ENCODE results near the gene TAL1.

TAL1 gene

GRCh38 chr1:47188791-47189785 lies 42.9 kb downstream of the TAL1 start:
- DNase-seq (ENCODE audit: low read depth) = no peak

GRCh38 chr1:47187926-47188250 lies 44.1 kb downstream of the TAL1 start:
- no peak for DNase-seq (ENCODE audit: low read depth)

- DNase-seq (ENCODE audit: low read depth) = no peak
These were observed 44.6 kb downstream of the TAL1 start for GRCh38 chr1:47187231-47187925.

- no peak for DNase-seq (ENCODE audit: low read depth)
These were observed 45.5 kb downstream of the TAL1 start for GRCh38 chr1:47186267-47187185.

GRCh38 chr1:47184822-47185677 lies 47.0 kb downstream of the TAL1 start:
- no peak for DNase-seq (ENCODE audit: low read depth)

GRCh38 chr1:47184090-47184821 lies 47.8 kb downstream of the TAL1 start:
- DNase-seq (ENCODE audit: low read depth) = no peak

GRCh38 chr1:47183308-47184089 lies 48.5 kb downstream of the TAL1 start:
- no peak for DNase-seq (ENCODE audit: low read depth)

GRCh38 chr1:47182676-47183235 lies 49.3 kb downstream of the TAL1 start:
- DNase-seq (ENCODE audit: low read depth) = no peak

- no peak for DNase-seq (ENCODE audit: low read depth)
These were observed 49.9 kb downstream of the TAL1 start for GRCh38 chr1:47181955-47182675.

- DNase-seq (ENCODE audit: low read depth) = no peak
These were observed 50.7 kb downstream of the TAL1 start for GRCh38 chr1:47181095-47181954.

- no peak for DNase-seq (ENCODE audit: low read depth)
These were observed 51.4 kb downstream of the TAL1 start for GRCh38 chr1:47180603-47181094.

GRCh38 chr1:47179988-47180563 lies 51.9 kb downstream of the TAL1 start:
- no peak for DNase-seq (ENCODE audit: low read depth)

GRCh38 chr1:47179017-47179987 lies 52.7 kb downstream of the TAL1 start:
- DNase-seq (ENCODE audit: low read depth) = peak; percentile 47

- no peak for DNase-seq (ENCODE audit: low read depth)
These were observed 53.4 kb downstream of the TAL1 start for GRCh38 chr1:47178654-47179016.

- DNase-seq (ENCODE audit: low read depth) = no peak
These were observed 54.0 kb downstream of the TAL1 start for GRCh38 chr1:47178020-47178419.

All from activated gamma-delta T cell treated with anti-CD3 and anti-CD28 coated beads, Interleukin-2, amount 50 U/mL, for 16 hours (primary cell).